G401 (cell line): Measurements from ENCODE around the gene CDH4. TPM values are rescaled to one million over a fixed set of nuclear protein-coding genes. Genes with fewer than 3 reads are reported as not detected.

ENCODE experiments used
- DNase-seq: peaks from one replicate; pipeline ENCODE4 v3.0.0-alpha.2; 2015; ENCODE audit warnings: low spot score
- in situ Hi-C: cut with HindIII; loops from 2 replicates; pipeline ENCODE4 v1.10.0; 2016; ENCODE audit warnings: low sequenced_read_pairs, mixed read lengths
- total RNA-seq: library from RNA; depleted of rRNA; stranded (reverse); fragments of >200 nt; shearing (Covaris generic); gene quantifications from 2 replicates; pipeline ENCODE4 v1.2.3, GENCODE V29; 2014

CDH4 gene
- total RNA-seq, 1 experiment from 2014 or later = 12.9 TPM

DNA sequence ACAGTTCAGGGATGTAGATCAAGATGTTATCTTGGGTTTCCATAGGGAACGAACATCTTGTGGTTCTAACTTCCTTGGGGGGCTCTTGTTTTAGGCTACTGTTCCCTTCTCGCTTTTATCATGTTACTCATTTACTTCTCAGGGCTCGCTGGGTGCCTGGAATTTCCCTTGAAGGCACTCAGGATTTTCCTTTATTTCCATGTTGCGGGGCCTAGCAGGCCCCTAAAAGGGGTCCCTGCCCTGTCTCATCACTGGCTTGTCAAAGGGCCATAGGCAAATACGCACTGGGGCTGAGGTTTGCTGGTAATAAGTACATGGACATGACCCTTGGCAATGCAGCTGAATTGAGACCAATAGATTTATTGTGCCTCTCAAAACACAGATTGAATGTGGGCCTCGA is 262.3 kb downstream of the CDH4 start:
- no peak for DNase-seq
- in situ Hi-C loops = no loop called here

DNA sequence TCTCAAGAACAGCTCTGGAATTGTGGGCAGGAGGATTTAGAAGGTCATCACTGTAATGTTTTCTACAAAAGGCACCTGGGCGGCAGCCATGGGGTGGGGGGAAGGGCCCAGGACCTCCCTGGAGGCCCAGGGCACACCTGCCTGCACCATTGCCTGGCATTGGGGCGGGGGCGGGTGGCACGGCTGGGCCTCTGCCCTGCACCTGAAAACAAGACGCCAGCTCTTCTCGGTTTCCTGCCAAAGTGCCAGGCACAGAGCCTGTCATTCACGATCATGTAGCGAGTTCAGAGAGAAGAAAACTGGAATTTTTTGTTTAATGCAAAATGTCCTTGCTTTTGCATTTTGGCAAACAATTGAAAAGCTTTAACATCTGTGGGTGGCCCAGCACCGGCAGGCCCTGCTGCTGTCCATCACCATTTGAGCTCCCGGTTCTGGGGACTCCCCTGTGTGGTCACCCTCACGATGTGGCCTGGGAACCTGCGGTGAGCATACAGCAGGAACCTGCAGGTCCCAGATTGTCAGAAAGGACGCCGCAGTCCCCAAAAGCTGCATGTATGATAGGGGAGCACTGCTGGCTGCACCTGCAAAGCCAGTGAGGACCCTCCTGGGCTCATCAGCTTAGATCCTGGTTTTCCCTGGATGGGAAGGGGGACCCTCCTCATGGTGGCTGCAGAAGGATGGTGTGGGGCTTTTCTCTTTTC is 262.9 kb downstream of the CDH4 start:
- in situ Hi-C loops = no loop called here
- DNase-seq = no peak

DNA sequence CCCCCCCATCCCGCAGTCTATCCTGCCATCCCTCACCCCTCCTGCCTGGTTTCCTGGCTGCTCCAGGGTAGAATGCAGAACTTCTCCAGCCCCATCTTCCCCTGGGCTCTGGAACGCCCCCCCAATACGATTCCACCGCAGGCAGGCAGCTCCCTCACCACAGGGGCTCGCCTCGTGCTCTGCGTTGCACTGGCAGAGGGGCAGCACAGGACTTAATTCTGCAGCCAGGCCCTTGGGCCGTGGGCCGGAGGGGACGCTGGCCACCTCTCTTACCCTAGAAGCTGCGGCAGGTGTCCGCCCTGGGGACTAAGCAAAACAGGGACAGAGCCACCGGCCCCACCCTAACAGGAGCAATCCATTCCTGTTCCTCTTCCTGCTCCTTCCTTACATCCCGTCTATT is 263.9 kb downstream of the CDH4 start:
- DNase-seq = no peak
- in situ Hi-C loops = no loop called here

GRCh38 chr20:61516346-61517208 is 264.5 kb downstream of the CDH4 start:
- in situ Hi-C loops = no loop called here

GRCh38 chr20:61517419-61517818 is 265.4 kb downstream of the CDH4 start:
- in situ Hi-C loops = no loop called here
- no peak for DNase-seq

More at GRCh38 chr20:61516346-61517208, 264.5 kb downstream of the CDH4 start:
- no peak for DNase-seq

- no peak for DNase-seq
- in situ Hi-C loops = no loop called here
Observed at GRCh38 chr20:61518424-61518951, 266.4 kb downstream of the CDH4 start.

GRCh38 chr20:61519488-61519887 is 267.4 kb downstream of the CDH4 start:
- in situ Hi-C loops = no loop called here
- no peak for DNase-seq

GRCh38 chr20:61520076-61520892 is 268.2 kb downstream of the CDH4 start:
- no peak for DNase-seq
- in situ Hi-C loops = no loop called here

DNA sequence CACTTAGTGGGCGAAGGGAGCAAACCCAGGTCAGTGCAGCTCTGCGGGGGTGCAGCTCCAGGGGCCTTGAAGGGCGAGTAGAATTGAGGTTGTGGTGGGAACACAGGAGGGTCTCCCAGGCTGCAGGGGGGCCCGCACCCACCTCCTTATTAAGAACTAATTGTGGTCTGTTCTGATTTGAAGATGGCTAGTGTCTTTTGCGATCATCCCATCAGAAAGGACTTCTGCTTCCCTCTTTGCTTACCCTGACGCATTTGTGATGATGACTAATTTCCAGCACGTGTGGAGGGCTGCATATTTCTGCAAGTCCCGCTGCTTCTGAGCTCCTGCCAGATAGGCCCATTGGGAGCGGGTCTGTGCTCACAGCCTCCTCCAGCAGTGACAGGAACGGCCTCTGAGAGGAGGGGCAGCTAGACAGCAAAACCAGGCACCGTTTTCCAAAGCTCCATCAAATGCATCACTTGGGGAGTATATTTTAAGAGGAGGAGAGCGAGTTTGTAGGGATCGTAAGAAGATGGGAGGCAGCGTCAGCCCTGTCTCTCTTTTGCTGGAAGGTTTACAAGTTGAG is 268.9 kb downstream of the CDH4 start:
- in situ Hi-C loops = no loop called here
- DNase-seq = no peak

GRCh38 chr20:61521687-61522420 is 269.8 kb downstream of the CDH4 start:
- in situ Hi-C loops = no loop called here
- DNase-seq = no peak

- in situ Hi-C loops = no loop called here
- DNase-seq = no peak
Observed at GRCh38 chr20:61522498-61523090, 270.5 kb downstream of the CDH4 start.

DNA sequence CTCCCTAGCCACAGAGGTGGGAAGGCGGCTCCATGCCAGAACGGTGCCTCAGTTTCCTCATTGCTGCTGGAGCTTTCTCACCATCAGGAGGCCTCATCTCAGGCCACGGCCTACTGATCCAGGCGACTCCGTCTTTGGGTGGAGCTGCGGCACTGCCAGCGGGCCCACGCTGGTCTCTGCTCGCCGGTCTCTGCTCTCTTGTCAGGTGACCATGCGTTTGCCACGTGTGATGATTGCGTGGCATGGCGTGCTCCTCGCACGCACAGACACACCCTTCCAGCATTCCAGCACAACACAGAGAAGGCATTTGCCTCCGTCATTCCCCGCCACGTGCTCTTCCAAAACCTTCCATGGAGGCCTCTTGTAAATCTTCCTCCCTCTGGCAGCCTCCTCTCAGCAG is 271.1 kb downstream of the CDH4 start:
- in situ Hi-C loops = no loop called here
- no peak for DNase-seq

DNA sequence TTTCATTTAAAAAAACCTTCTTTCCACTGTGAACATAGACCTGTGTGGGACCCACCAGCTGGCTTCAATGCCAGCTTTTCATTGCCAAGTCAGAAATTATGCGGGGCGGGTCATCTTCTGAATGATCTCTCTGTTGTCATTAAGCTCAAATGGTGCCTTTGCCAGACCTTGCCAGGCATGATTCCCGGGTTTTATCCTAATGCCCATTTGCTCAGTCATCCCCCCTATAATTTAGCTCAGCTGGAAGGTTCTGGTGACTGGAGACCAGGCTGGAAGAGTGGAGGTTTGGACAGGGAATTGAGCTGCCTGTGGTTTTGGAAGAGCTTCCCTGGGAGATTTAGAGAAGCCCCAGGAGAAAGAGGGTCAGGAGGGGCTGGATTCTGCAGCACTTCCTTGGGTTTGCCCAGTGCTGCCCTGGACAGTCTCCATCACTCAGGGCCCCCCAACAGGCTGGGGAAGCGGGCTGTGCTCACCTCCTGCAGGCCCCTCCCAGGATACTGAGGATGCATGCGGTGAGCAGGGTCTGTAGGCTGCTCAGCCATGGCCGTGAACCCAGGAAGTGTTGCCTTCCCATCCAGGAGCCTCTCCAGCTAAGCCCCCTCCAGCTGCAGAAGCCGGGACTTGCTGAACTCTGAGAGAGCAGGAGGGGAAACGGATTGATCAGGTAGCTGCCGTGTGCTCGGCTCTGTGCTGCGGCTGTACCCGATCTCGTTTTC is 273.0 kb downstream of the CDH4 start:
- DNase-seq = peak; percentile 3
- in situ Hi-C loops = no loop called here

DNA sequence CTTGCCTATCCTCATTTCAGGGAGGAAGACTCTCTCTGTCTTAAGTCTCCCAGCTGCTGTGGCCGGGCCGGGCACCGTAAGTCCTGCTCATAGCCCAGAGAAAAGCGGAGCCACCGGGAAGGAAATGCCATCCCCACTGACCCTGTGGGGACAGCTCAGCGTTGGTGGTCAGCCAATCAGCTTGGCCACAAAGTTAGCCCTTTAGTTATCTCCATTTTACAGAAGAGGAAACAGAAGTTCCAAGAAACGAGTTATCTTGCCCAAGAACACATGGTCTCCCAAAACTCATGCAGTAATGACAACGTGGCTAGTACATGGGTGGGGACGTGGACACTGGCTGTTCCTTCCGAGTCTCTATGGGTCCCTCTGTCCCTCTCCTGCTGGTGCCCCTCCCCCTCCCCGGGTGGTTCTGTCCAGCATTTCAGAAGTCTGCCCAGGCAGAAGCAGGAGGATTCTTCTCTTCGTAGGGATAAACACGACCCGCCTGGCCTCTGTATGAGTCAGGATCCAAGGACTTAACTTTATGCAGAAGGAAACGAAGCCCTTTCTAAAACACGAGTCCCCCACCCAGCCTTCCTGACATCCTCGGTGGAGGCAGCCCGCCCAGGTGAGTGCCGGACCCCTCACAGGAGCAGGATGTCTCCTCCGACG is 273.8 kb downstream of the CDH4 start:
- DNase-seq = no peak
- in situ Hi-C loops = no loop called here

GRCh38 chr20:61526907-61527306 is 274.8 kb downstream of the CDH4 start:
- in situ Hi-C loops = no loop called here
- no peak for DNase-seq

- in situ Hi-C loops = no loop called here
- no peak for DNase-seq
Observed at GRCh38 chr20:61527626-61528025, 275.6 kb downstream of the CDH4 start.

DNA sequence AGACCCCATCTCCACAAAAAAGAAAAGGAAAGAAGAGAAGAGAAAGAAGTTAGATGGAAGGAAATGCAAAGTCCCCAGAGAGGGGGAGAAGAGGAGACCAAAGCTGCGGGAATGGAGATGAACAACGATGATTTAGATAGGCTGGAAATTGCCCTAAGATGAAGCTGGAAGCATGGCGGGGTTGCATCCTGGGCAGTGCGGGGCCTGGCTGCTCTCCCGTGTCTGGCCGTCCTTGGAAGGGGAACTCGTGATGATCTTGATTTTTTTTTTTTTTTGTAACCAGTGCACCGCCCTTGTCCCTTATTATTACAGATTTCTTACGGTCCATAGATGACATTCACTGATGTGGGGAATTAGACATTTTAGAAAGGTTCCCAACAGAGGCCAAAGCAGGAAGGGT is 276.5 kb downstream of the CDH4 start:
- in situ Hi-C loops = no loop called here
- no peak for DNase-seq
